ENCODE data around the gene RILPL2.

DNA sequence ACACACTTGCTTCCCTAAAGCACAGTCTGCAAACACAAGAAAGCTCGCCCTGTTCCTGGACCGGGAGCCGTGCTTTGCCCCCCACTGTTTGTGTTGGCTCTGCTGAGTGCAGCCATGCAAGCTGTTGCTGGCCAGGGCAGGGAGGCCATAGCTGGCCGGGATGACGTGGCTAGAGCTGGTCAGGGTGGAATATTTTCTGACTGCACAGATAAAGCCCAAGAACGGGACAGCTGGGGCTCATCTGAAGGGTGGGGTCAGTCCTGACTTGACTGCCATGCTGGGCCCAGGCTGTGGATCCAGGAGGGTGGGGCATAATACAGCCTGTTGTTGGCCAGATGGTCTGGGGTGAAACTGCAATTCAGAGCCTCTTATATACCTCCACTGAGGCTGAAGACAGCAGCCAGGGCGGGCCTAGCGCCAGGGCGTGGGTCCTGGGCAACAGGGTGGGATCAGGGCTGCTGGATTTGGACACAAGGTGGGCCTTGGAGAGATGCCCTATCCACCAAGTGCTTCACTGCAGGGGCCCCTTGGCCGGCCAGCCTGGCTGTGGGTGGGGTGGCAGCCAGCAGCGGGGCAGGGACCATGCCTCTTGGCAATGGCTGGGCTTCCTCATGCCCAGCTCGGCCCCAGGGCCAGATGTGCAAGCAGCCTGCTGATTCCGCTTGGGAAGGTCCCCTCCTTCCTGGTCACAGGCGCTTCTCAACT lies 37.8 kb downstream of the RILPL2 start:
- TF ChIP-seq EP300 (IDR thresholded peaks at IDR 0.05; ENCODE audit: borderline replicate concordance) (no peak), CREB1 (IDR thresholded peaks at IDR 0.05; ENCODE audit: low read depth) (no peak), RAD21 (IDR thresholded peaks at IDR 0.05; ENCODE audit: low read depth) (no peak), CEBPB (IDR thresholded peaks at IDR 0.05) (no peak), TEAD4 (IDR thresholded peaks at IDR 0.05) (no peak)

Data from Ishikawa (cell line).